MM.1S (cell line): ENCODE results near the gene GNA14.

Experiments
- DNase-seq: peaks from one replicate; pipeline ENCODE4 v3.0.0-alpha.2; 2015
- H2AFZ ChIP-seq: fragments of 300-600 bp; sonication (generic); 2 replicates; pipeline ENCODE4 v1.6.0; 2016; ENCODE audit warnings: antibody characterized with exemption, low read length
- H3F3A ChIP-seq: fragments of 300-600 bp; sonication (generic); 2 replicates; pipeline ENCODE4 v1.6.1; 2016; ENCODE audit warnings: mild to moderate bottlenecking, antibody characterized with exemption, low read length, moderate library complexity, mixed read lengths; ENCODE audit not compliant: insufficient read depth
- H3K27ac ChIP-seq: fragments of 300-600 bp; sonication (generic); 2 replicates; pipeline ENCODE4 v1.5.1; 2016; ENCODE audit warnings: mild to moderate bottlenecking, low read length
- H3K27me3 ChIP-seq: fragments of 300-600 bp; sonication (generic); replicated peaks from 2 replicates; pipeline ENCODE4 v1.6.0; 2016; ENCODE audit warnings: low read length; ENCODE audit not compliant: insufficient read depth
- H3K36me3 ChIP-seq: fragments of 300-600 bp; sonication (generic); replicated peaks from 2 replicates; pipeline ENCODE4 v1.6.1; 2016; ENCODE audit warnings: mild to moderate bottlenecking, low read length, mixed read lengths; ENCODE audit not compliant: insufficient read depth
- H3K4me1 ChIP-seq: fragments of 300-600 bp; sonication (generic); 2 replicates; pipeline ENCODE4 v1.6.1; 2016; ENCODE audit warnings: low read length, mixed read lengths
- H3K4me2 ChIP-seq: fragments of 300-600 bp; sonication (generic); 2 replicates; pipeline ENCODE4 v1.6.0; 2016; ENCODE audit warnings: low read depth, low read length
- H3K4me3 ChIP-seq: fragments of 300-600 bp; sonication (generic); 2 replicates; pipeline ENCODE4 v1.5.1; 2016; ENCODE audit warnings: low read length, mixed read lengths
- H3K79me2 ChIP-seq: fragments of 300-600 bp; sonication (generic); 2 replicates; pipeline ENCODE4 v1.6.1; 2016; ENCODE audit warnings: mixed run types, low read length, mixed read lengths
- H3K9ac ChIP-seq: fragments of 300-600 bp; sonication (generic); 2 replicates; pipeline ENCODE4 v1.6.1; 2016; ENCODE audit warnings: low read length, mixed read lengths
- H3K9me2 ChIP-seq: fragments of 300-600 bp; sonication (generic); replicated peaks from 2 replicates; pipeline ENCODE4 v1.6.1; 2016; ENCODE audit warnings: mild to moderate bottlenecking, low read length, mixed read lengths; ENCODE audit not compliant: insufficient read depth
- H3K9me3 ChIP-seq: fragments of 300-600 bp; sonication (generic); replicated peaks from 2 replicates; pipeline ENCODE4 v1.6.1; 2016; ENCODE audit warnings: mild to moderate bottlenecking, low read length, mixed read lengths; ENCODE audit not compliant: insufficient read depth
- H4K20me1 ChIP-seq: fragments of 300-600 bp; sonication (generic); 2 replicates; pipeline ENCODE4 v1.6.1; 2016; ENCODE audit warnings: mild to moderate bottlenecking, low read length, moderate library complexity, mixed read lengths; ENCODE audit not compliant: insufficient read depth
- CTCF ChIP-seq: fragments of 300-600 bp; sonication (generic); IDR thresholded peaks from 2 replicates; pipeline ENCODE4 v1.5.1; 2016; ENCODE audit warnings: antibody characterized with exemption, low read length, mixed read lengths
- EZH2 ChIP-seq: fragments of 300-600 bp; sonication (generic); optimal IDR thresholded peaks from 2 replicates; pipeline ENCODE3; 2017; ENCODE audit warnings: low read depth, mild to moderate bottlenecking, antibody characterized with exemption, low read length, mixed read lengths
- EZH2phosphoT487 ChIP-seq: fragments of 300-600 bp; sonication (generic); IDR thresholded peaks from 2 replicates; pipeline ENCODE4 v1.6.1; 2018; ENCODE audit warnings: antibody characterized with exemption, low read length

The GNA14 gene

DNA sequence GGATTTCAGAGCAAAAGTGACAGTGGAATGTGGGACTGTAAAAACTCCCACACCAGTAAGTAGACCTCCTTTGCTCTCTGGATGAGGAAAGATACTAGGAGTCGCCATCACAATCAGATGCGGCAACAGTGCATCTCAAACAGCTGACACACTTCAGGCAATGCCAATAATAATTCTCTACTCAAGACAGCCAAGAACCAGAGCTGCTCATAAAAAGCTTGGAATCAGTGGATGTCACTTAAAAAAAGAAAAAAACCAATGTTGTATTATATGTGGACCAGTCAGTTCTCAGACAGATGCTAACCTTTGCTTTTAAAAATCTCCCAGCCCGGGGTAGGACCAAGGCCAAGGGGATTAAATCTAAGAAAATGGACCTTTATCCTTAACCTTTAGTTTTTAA, 185.0 kb downstream of the GNA14 start:
- Histone ChIP-seq H3K9ac (no peak overlapping the region), H3K4me1 (no peaks in the 10 kb centered on the region), H3K4me2 (no peak overlapping the region), H3K4me3 (no peak overlapping the region), H2AFZ (no peak overlapping the region), H3K36me3 (no peaks in the 10 kb centered on the region), H3K27me3 (no peaks in the 10 kb centered on the region), H3K79me2 (no peaks in the 10 kb centered on the region), H3F3A (no peaks in the 10 kb centered on the region), H3K9me3 (no peaks in the 10 kb centered on the region), H3K9me2 (no peaks in the 10 kb centered on the region), H3K27ac (no peak overlapping the region), H4K20me1 (no peaks in the 10 kb centered on the region)
- DNase-seq: no peak
- TF ChIP-seq CTCF: no peak
- TF ChIP-seq EZH2: no peak
- TF ChIP-seq EZH2phosphoT487: no peak

GRCh38 chr9:77462066-77462465, 186.1 kb downstream of the GNA14 start:
- no peaks in the 10 kb centered on the region for H3K4me1 ChIP-seq

GRCh38 chr9:77460938-77461337, 187.2 kb downstream of the GNA14 start:
- Histone ChIP-seq H3K27me3 (no peaks in the 10 kb centered on the region), H4K20me1 (no peaks in the 10 kb centered on the region), H3K4me3 (no peak overlapping the region), H2AFZ (no peak overlapping the region), H3K9me3 (no peaks in the 10 kb centered on the region), H3K36me3 (no peaks in the 10 kb centered on the region), H3K4me2 (no peak overlapping the region), H3K27ac (no peak overlapping the region), H3F3A (no peaks in the 10 kb centered on the region), H3K4me1 (no peaks in the 10 kb centered on the region), H3K79me2 (no peaks in the 10 kb centered on the region), H3K9ac (no peak overlapping the region), H3K9me2 (no peaks in the 10 kb centered on the region)
- TF ChIP-seq EZH2 (no peak), CTCF (no peak), EZH2phosphoT487 (no peak)
- no peak for DNase-seq

More at GRCh38 chr9:77462066-77462465, 186.1 kb downstream of the GNA14 start:
- Histone ChIP-seq H3K79me2 (no peaks in the 10 kb centered on the region), H3K27ac (no peak overlapping the region), H3K4me2 (no peak overlapping the region), H3K27me3 (no peaks in the 10 kb centered on the region), H3K4me3 (no peak overlapping the region), H3K9me3 (no peaks in the 10 kb centered on the region), H3F3A (no peaks in the 10 kb centered on the region), H3K9me2 (no peaks in the 10 kb centered on the region), H4K20me1 (no peaks in the 10 kb centered on the region), H2AFZ (no peak overlapping the region), H3K36me3 (no peaks in the 10 kb centered on the region), H3K9ac (no peak overlapping the region)
- TF ChIP-seq CTCF (no peak), EZH2phosphoT487 (no peak), EZH2 (no peak)
- DNase-seq: no peak
